Liver (tissue), 3 donors: ENCODE data around the gene CRIP1.

ENCODE experiments used
- ATF3 ChIP-seq: IDR thresholded peaks from 2 replicates; pipeline ENCODE4 v1.6.1; 2016; ENCODE audit warnings: antibody characterized with exemption
- CTCF ChIP-seq: fragments of 150-350 bp; IDR thresholded peaks from 2 replicates; pipeline ENCODE4 v1.5.1; 2017; ENCODE audit warnings: improper control_type of control experiment, low read depth, low read length; ENCODE audit not compliant: missing input control
- GABPA ChIP-seq, 2 donors: IDR thresholded peaks in 1 of 2; conservative IDR thresholded peaks in 1 of 2; 2 replicates each; pipeline ENCODE4 v1.6.1; 2016; ENCODE audit warnings: antibody characterized with exemption in 2 of 2, mild to moderate bottlenecking in 1 of 2, moderate library complexity in 1 of 2
- JUND ChIP-seq, 2 donors: IDR thresholded peaks; 2 replicates each; pipeline ENCODE4 v1.6.1; 2016; ENCODE audit warnings: antibody characterized with exemption in 2 of 2
- RAD21 ChIP-seq, 2 donors: IDR thresholded peaks; 2 replicates each; pipeline ENCODE4 v1.6.1; 2016; ENCODE audit warnings: antibody characterized with exemption in 2 of 2, mild to moderate bottlenecking in 2 of 2
- donor health status: healthy.
- donor health status: healthy.

- TF ChIP-seq CTCF (no peak), JUND (IDR thresholded peaks at IDR 0.05) (no peak), ATF3 (no peak), RAD21 (IDR thresholded peaks at IDR 0.05) (no peak), GABPA (IDR thresholded peaks at IDR 0.05 in 1 of 2, conservative IDR thresholded peaks at IDR 0.05 in 1 of 2) (no peak)
Observed at GRCh38 chr14:105445290-105445689, 41.4 kb upstream of the CRIP1 start.
